Memory B cell (primary cell): Measurements from ENCODE around the gene FAM3D.
"Not testable (repeated sequence)": the region's sequence is repeated elsewhere in the genome, so short reads cannot be mapped to it uniquely, and the experiment has no call there.

Experiments
- ATAC-seq: fragments of 150-1000 bp; cut with Tn5 transposase; 2 replicates; pipeline ENCODE4 v1.10.0; 2021; ENCODE audit warnings: low read depth, mild to moderate bottlenecking, moderate library complexity
- DNase-seq, 2 donors: peaks; one replicate each; pipeline ENCODE4 v3.0.0; 2022; ENCODE audit warnings: low spot score in 2 of 2
- H3K27ac Mint-ChIP-seq: one replicate; pipeline ENCODE4 v1.8.0; 2022; ENCODE audit warnings: mild to moderate bottlenecking, moderate library complexity, mixed read lengths
- H3K27me3 Mint-ChIP-seq: one replicate; pipeline ENCODE4 v1.8.0; 2022; ENCODE audit warnings: mixed read lengths
- H3K36me3 Mint-ChIP-seq: one replicate; pipeline ENCODE4 v1.8.0; 2022; ENCODE audit warnings: mild to moderate bottlenecking, mixed read lengths
- H3K4me1 Mint-ChIP-seq: one replicate; pipeline ENCODE4 v1.8.0; 2022; ENCODE audit warnings: mixed read lengths
- H3K4me3 Mint-ChIP-seq: one replicate; pipeline ENCODE4 v1.8.0; 2022; ENCODE audit warnings: mild to moderate bottlenecking, moderate library complexity, mixed read lengths
- H3K9me3 Mint-ChIP-seq: one replicate; pipeline ENCODE4 v1.8.0; 2022; ENCODE audit warnings: mixed read lengths

FAM3D gene

GRCh38 chr3:58678177-58678970 is 11.8 kb upstream of the FAM3D start:
- Mint-ChIP-seq H3K27me3 (peaks cover 12% of the 10 kb centered on the region), H3K9me3 (peaks cover 10% of the 10 kb centered on the region)
- H3K4me3 Mint-ChIP-seq, ATAC-seq, H3K4me1 Mint-ChIP-seq, H3K27ac Mint-ChIP-seq, H3K36me3 Mint-ChIP-seq, DNase-seq: not testable (repeated sequence)

GRCh38 chr3:58672880-58673279 is 6.3 kb upstream of the FAM3D start:
- Mint-ChIP-seq H3K4me1 (no peaks in the 10 kb centered on the region), H3K27ac (no peak overlapping the region), H3K9me3 (peaks cover 10% of the 10 kb centered on the region), H3K36me3 (peaks cover 2% of the 10 kb centered on the region), H3K27me3 (peaks cover 14% of the 10 kb centered on the region), H3K4me3 (no peak overlapping the region)
- ATAC-seq (no peak), DNase-seq (no peak)

GRCh38 chr3:58672451-58672850 is 5.9 kb upstream of the FAM3D start:
- Mint-ChIP-seq H3K4me1 (no peaks in the 10 kb centered on the region), H3K9me3 (peaks cover 10% of the 10 kb centered on the region), H3K27ac (no peak overlapping the region), H3K4me3 (no peak overlapping the region), H3K36me3 (peaks cover 2% of the 10 kb centered on the region), H3K27me3 (peaks cover 14% of the 10 kb centered on the region)
- no peak for DNase-seq
- ATAC-seq, result no peak

GRCh38 chr3:58670506-58671135 is 4.0 kb upstream of the FAM3D start:
- Mint-ChIP-seq H3K27me3 (peaks cover 14% of the 10 kb centered on the region), H3K4me1 (no peaks in the 10 kb centered on the region), H3K36me3 (no peaks in the 10 kb centered on the region), H3K27ac (no peak overlapping the region), H3K9me3 (peaks cover 2% of the 10 kb centered on the region), H3K4me3 (no peak overlapping the region)
- DNase-seq, result no peak
- ATAC-seq, result no peak

- Mint-ChIP-seq H3K36me3 (no peaks in the 10 kb centered on the region), H3K27me3 (peaks cover 18% of the 10 kb centered on the region), H3K9me3 (no peaks in the 10 kb centered on the region), H3K4me3 (no peak overlapping the region), H3K27ac (no peak overlapping the region), H3K4me1 (no peaks in the 10 kb centered on the region)
- DNase-seq, result no peak
- no peak for ATAC-seq
Measured at GRCh38 chr3:58668247-58668646, 1.7 kb upstream of the FAM3D start.

- no peak overlapping the region for H3K27ac Mint-ChIP-seq
- H3K27me3 Mint-ChIP-seq, result peaks cover 18% of the 10 kb centered on the region
- no peaks in the 10 kb centered on the region for H3K4me1 Mint-ChIP-seq
- no peak overlapping the region for H3K4me3 Mint-ChIP-seq
- H3K36me3 Mint-ChIP-seq, result no peaks in the 10 kb centered on the region
- no peaks in the 10 kb centered on the region for H3K9me3 Mint-ChIP-seq
- DNase-seq (no peak), ATAC-seq (no peak)
Measured at GRCh38 chr3:58667704-58668103, 1.1 kb upstream of the FAM3D start.

GRCh38 chr3:58667229-58667628 is 655 bp upstream of the FAM3D start:
- Mint-ChIP-seq H3K27ac (no peak overlapping the region), H3K4me1 (no peaks in the 10 kb centered on the region), H3K27me3 (peaks cover 19% of the 10 kb centered on the region), H3K36me3 (no peaks in the 10 kb centered on the region), H3K4me3 (no peak overlapping the region), H3K9me3 (no peaks in the 10 kb centered on the region)
- no peak for DNase-seq
- no peak for ATAC-seq

- no peak for DNase-seq
- Mint-ChIP-seq H3K27ac (no peak overlapping the region), H3K4me3 (no peak overlapping the region), H3K27me3 (peaks cover 17% of the 10 kb centered on the region), H3K36me3 (no peaks in the 10 kb centered on the region), H3K4me1 (no peaks in the 10 kb centered on the region), H3K9me3 (no peaks in the 10 kb centered on the region)
- no peak for ATAC-seq
Measured at GRCh38 chr3:58665405-58665804, 1.2 kb downstream of the FAM3D start.

- no peak for DNase-seq
- Mint-ChIP-seq H3K36me3 (no peaks in the 10 kb centered on the region), H3K4me3 (no peak overlapping the region), H3K27ac (no peak overlapping the region), H3K27me3 (peaks cover 15% of the 10 kb centered on the region), H3K9me3 (no peaks in the 10 kb centered on the region), H3K4me1 (no peaks in the 10 kb centered on the region)
- no peak for ATAC-seq
Measured at GRCh38 chr3:58664611-58665010, 2.0 kb downstream of the FAM3D start.

GRCh38 chr3:58661836-58662420 is 4.6 kb downstream of the FAM3D start:
- H3K27ac Mint-ChIP-seq, result no peak overlapping the region
- H3K27me3 Mint-ChIP-seq, result peaks cover 13% of the 10 kb centered on the region
- ATAC-seq, result no peak
- DNase-seq, result no peak
- no peaks in the 10 kb centered on the region for H3K9me3 Mint-ChIP-seq
- no peaks in the 10 kb centered on the region for H3K4me1 Mint-ChIP-seq
- H3K4me3 Mint-ChIP-seq, result no peak overlapping the region
- no peaks in the 10 kb centered on the region for H3K36me3 Mint-ChIP-seq

GRCh38 chr3:58660998-58661397 is 5.6 kb downstream of the FAM3D start:
- Mint-ChIP-seq H3K4me1 (no peaks in the 10 kb centered on the region), H3K27me3 (peaks cover 17% of the 10 kb centered on the region), H3K27ac (no peak overlapping the region), H3K36me3 (no peaks in the 10 kb centered on the region), H3K9me3 (no peaks in the 10 kb centered on the region), H3K4me3 (no peak overlapping the region)
- DNase-seq (no peak), ATAC-seq (no peak)

GRCh38 chr3:58659051-58659675 is 7.4 kb downstream of the FAM3D start:
- ATAC-seq (no peak), DNase-seq (no peak)
- Mint-ChIP-seq H3K4me3 (no peak overlapping the region), H3K4me1 (no peaks in the 10 kb centered on the region), H3K27ac (no peak overlapping the region), H3K36me3 (no peaks in the 10 kb centered on the region), H3K27me3 (peaks cover 15% of the 10 kb centered on the region), H3K9me3 (no peaks in the 10 kb centered on the region)

GRCh38 chr3:58658508-58658907 is 8.1 kb downstream of the FAM3D start:
- Mint-ChIP-seq H3K27me3 (peaks cover 13% of the 10 kb centered on the region), H3K4me1 (no peaks in the 10 kb centered on the region), H3K27ac (no peak overlapping the region), H3K36me3 (no peaks in the 10 kb centered on the region), H3K4me3 (no peak overlapping the region), H3K9me3 (no peaks in the 10 kb centered on the region)
- DNase-seq (no peak), ATAC-seq (no peak)

GRCh38 chr3:58657571-58658141 is 8.9 kb downstream of the FAM3D start:
- peaks cover 2% of the 10 kb centered on the region for H3K9me3 Mint-ChIP-seq
- H3K4me3 Mint-ChIP-seq, result no peak overlapping the region
- DNase-seq (no peak), ATAC-seq (no peak)
- H3K36me3 Mint-ChIP-seq, result no peaks in the 10 kb centered on the region
- no peak overlapping the region for H3K27ac Mint-ChIP-seq
- H3K27me3 Mint-ChIP-seq, result peaks cover 14% of the 10 kb centered on the region
- H3K4me1 Mint-ChIP-seq, result no peaks in the 10 kb centered on the region
